ENCODE results near the gene DOCK1. TPM values are rescaled to one million over a fixed set of nuclear protein-coding genes. Genes with fewer than 3 reads are reported as not detected.

The DOCK1 gene
- total RNA-seq, 1 donor from 2014 or later = 25.8 TPM

DNA sequence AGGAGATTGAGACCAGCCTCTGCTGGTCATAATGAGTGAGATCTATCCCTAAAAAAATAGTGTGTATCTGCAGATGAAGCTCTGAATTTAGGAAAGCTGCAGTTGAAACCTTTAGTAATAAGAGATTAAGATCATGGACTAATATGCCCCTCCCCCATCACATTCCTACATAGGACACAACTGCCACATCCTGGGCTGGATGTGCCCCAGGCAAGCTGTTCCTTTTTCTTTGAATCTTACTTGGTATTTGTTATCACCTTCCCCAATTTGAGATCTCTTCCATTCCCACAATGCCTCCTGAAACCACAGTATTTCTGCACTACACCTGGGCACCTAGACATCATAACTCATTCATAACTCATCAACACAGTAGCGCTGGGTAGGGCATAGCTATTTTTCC is 74.1 kb downstream of the DOCK1 start:
- H3K9me3 ChIP-seq = no peaks in the 10 kb centered on the region
- H3K36me3 ChIP-seq = peaks cover 10 to 38% of the 10 kb centered on the region in 2 donors
- H3K27me3 ChIP-seq = no peaks in the 10 kb centered on the region
- H3K4me1 ChIP-seq = no peaks in the 10 kb centered on the region
- TF ChIP-seq, protein P1, sequence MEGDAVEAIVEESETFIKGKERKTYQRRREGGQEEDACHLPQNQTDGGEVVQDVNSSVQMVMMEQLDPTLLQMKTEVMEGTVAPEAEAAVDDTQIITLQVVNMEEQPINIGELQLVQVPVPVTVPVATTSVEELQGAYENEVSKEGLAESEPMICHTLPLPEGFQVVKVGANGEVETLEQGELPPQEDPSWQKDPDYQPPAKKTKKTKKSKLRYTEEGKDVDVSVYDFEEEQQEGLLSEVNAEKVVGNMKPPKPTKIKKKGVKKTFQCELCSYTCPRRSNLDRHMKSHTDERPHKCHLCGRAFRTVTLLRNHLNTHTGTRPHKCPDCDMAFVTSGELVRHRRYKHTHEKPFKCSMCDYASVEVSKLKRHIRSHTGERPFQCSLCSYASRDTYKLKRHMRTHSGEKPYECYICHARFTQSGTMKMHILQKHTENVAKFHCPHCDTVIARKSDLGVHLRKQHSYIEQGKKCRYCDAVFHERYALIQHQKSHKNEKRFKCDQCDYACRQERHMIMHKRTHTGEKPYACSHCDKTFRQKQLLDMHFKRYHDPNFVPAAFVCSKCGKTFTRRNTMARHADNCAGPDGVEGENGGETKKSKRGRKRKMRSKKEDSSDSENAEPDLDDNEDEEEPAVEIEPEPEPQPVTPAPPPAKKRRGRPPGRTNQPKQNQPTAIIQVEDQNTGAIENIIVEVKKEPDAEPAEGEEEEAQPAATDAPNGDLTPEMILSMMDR (IDR thresholded peaks at IDR 0.05) = no peak
- no peak overlapping the region for H3K4me3 ChIP-seq
- no peak overlapping the region for H3K27ac ChIP-seq
- intact Hi-C loops (cut with DNase I) = no loop called here
- DNase-seq (ENCODE audit: low spot score in 2 of 2) = no peak

DNA sequence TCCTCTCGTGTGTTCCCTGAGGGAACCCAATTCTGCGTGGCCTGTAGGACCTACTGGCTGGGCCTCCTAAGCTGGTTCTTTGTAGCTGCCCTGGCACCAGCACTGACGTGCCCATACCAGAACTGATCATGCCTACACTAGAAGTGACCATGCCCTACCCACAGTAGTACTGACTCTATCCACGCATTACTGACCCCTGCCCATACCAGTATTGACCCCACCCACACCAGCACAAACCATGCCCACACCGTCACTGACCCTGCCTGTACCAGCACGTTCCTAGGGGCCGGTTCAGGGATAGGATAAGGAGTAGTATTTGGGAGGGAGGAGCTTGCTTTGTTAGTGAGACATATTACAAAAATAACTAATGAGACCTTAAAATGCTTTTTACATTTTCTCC is 88.0 kb downstream of the DOCK1 start:
- no peaks in the 10 kb centered on the region for H3K27me3 ChIP-seq
- H3K36me3 ChIP-seq = peaks cover 24 to 26% of the 10 kb centered on the region in 2 donors
- no peak overlapping the region for H3K27ac ChIP-seq
- DNase-seq (ENCODE audit: low spot score in 2 of 2) = no peak
- intact Hi-C loops (cut with DNase I) = no loop called here
- H3K4me1 ChIP-seq = no peaks in the 10 kb centered on the region
- TF ChIP-seq, protein P1 (IDR thresholded peaks at IDR 0.05) = no peak
- no peaks in the 10 kb centered on the region for H3K9me3 ChIP-seq
- no peak overlapping the region for H3K4me3 ChIP-seq

DNA sequence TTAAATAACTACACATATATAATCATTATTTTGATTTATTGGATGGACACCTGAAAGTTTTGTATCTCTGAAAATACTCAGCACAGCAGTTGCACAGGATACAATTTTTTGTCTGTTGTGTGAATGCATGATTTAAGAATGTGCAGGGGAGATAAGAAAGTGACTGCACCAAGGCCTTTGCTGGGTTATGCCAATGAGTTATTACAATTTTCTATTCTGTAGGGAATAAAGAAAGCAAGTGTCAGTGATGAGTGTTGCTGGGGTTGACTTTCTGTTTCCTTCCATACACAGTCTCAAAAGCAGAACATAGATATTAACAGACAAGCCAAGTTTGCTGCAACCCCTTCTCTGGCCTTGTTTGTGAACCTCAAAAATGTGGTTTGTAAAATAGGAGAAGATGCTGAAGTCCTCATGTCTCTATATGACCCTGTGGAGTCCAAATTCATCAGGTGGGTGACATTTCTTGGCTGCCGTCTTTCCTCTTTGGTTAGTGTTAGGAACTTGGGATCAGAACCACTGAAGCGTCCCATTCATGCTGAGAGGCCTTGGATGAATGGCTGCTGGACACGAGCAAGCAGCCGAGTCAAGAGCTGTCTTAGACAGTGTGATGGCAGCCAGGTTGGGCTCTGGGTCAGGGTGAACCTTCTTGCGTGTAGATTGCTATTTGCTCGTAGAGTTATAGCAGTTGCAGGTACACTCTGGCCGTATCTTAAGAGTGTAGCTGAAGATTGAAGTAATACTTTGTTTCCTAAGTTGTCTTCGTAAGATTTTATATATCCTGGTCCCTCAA is 92.8 kb downstream of the DOCK1 start:
- H3K36me3 ChIP-seq = peaks cover 23 to 48% of the 10 kb centered on the region in 2 donors
- intact Hi-C loops (cut with DNase I) = no loop called here
- DNase-seq (ENCODE audit: low spot score in 2 of 2) = no peak

DNA sequence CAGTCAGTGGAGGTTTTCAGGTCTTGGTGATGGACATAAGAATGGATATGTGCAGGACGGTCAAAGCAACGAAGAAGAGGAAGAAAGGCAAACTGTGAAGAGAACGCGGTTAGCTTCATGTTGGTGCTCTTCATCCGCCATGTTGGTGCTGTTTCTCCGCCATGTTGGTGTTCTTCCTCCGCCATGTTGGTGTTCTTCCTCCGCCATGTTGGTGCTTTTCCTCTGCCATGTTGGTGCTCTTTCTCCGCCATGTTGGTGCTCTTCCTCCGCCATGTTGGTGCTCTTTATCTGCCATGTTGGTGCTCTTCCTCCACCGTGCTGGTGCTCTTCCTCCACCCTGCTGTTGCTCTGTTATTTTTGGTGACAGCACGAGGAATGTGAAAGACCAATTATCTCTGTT is 95.4 kb downstream of the DOCK1 start:
- peaks cover 23 to 53% of the 10 kb centered on the region in 2 donors for H3K36me3 ChIP-seq
- no peak overlapping the region for H3K4me3 ChIP-seq
- no peaks in the 10 kb centered on the region for H3K9me3 ChIP-seq
- TF ChIP-seq, protein P1 (IDR thresholded peaks at IDR 0.05) = no peak
- H3K4me1 ChIP-seq = no peaks in the 10 kb centered on the region
- H3K27ac ChIP-seq = no peak overlapping the region
- DNase-seq (ENCODE audit: low spot score in 2 of 2) = no peak
- H3K27me3 ChIP-seq = no peaks in the 10 kb centered on the region
- intact Hi-C loops (cut with DNase I) = no loop called here

More for the DNA sequence above, 92.8 kb downstream of the DOCK1 start:
- H3K27me3 ChIP-seq = no peaks in the 10 kb centered on the region
- TF ChIP-seq, protein P1 (IDR thresholded peaks at IDR 0.05) = no peak
- no peaks in the 10 kb centered on the region for H3K9me3 ChIP-seq
- H3K4me1 ChIP-seq = no peaks in the 10 kb centered on the region
- H3K27ac ChIP-seq = no peak overlapping the region
- H3K4me3 ChIP-seq = no peak overlapping the region

DNA sequence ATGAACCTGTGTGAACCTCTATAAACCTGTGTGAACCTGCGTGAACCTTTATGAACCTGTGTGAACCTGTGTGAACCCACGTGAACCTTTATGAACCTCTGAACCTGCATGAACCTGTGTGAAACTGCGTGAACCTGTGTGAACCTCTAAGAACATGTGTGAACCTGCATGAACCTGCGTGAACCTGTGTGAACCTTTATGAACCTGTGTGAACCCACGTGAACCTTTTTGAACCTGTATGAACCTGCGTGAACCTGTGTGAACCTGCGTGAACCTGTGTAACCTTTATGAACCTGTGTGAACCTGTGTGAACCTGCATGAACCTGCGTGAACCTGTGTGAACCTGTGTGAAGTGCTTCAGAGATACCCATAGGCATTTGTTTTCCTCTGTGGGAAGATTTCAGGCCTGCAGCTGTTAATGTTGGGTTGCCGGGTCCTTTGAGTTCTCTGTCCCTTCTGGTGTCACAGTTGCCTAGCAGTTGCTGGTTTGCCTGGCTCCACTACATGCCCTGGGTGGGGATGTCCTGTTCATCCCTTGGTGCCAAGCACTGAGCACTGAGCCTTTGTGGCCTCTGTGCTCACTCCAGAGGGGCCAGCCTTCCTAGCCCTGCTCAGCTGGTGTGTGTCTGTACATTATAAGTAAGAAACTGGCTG is 97.9 kb downstream of the DOCK1 start:
- TF ChIP-seq, protein P1 (IDR thresholded peaks at IDR 0.05) = no peak
- no peaks in the 10 kb centered on the region for H3K9me3 ChIP-seq
- H3K27ac ChIP-seq = no peak overlapping the region
- H3K27me3 ChIP-seq = no peaks in the 10 kb centered on the region
- H3K36me3 ChIP-seq = peaks cover 21 to 63% of the 10 kb centered on the region in 2 donors
- DNase-seq (ENCODE audit: low spot score in 2 of 2) = no peak
- no peak overlapping the region for H3K4me3 ChIP-seq
- H3K4me1 ChIP-seq = no peaks in the 10 kb centered on the region
- intact Hi-C loops (cut with DNase I) = no loop called here
